Lung (tissue), 12 donors: ENCODE results near the gene TUBA1C. TPM values are rescaled to one million over a fixed set of nuclear protein-coding genes. Genes with fewer than 3 reads are reported as not detected.

Source experiments
- ATAC-seq: fragments of 200-7000 bp; cut with Tn5 transposase; one replicate; pipeline ENCODE4 v1.9.1; 2020; ENCODE audit warnings: moderate number of reproducible peaks; ENCODE audit not compliant: insufficient read depth, low FRiP score
- DNase-seq, 3 donors: peaks; one replicate each; pipeline ENCODE4 v3.0.0-alpha.2; 2013 to 2017
- H3K27ac ChIP-seq, 2 donors: one replicate each; pipeline ENCODE4 v1.5.1; 2013; ENCODE audit warnings: mild to moderate bottlenecking in 2 of 2, moderate library complexity in 2 of 2, control low read depth in 1 of 2, inconsistent platforms in 1 of 2, low read depth in 1 of 2, low read length in 1 of 2
- H3K27me3 ChIP-seq, 3 donors: one replicate each; pipeline ENCODE4 v1.5.1; 2013; ENCODE audit warnings: low read length in 2 of 3; ENCODE audit not compliant: control insufficient read depth in 3 of 3, insufficient read depth in 3 of 3
- H3K36me3 ChIP-seq, 4 donors: one replicate each; pipeline ENCODE4 v1.5.1; 2013; ENCODE audit warnings: low read length in 4 of 4, mild to moderate bottlenecking in 1 of 4, moderate library complexity in 1 of 4; ENCODE audit not compliant: control insufficient read depth in 4 of 4, insufficient read depth in 4 of 4
- H3K4me1 ChIP-seq, 5 donors: one replicate each; pipeline ENCODE4 v1.5.1; 2013; ENCODE audit warnings: low read length in 5 of 5, mild to moderate bottlenecking in 2 of 5, moderate library complexity in 1 of 5; ENCODE audit not compliant: control insufficient read depth in 5 of 5, insufficient read depth in 5 of 5
- H3K4me3 ChIP-seq: one replicate; pipeline ENCODE4 v1.5.1; 2013; ENCODE audit warnings: mild to moderate bottlenecking, control low read depth, moderate library complexity
- H3K9ac ChIP-seq, 2 donors: one replicate each; pipeline ENCODE4 v1.5.1; 2013; ENCODE audit warnings: low read length in 2 of 2, control low read depth in 1 of 2; ENCODE audit not compliant: insufficient read depth in 1 of 2
- H3K9me3 ChIP-seq, 4 donors: one replicate each; pipeline ENCODE4 v1.5.1; 2013; ENCODE audit warnings: low read length in 3 of 4, mild to moderate bottlenecking in 1 of 4, moderate library complexity in 1 of 4; ENCODE audit not compliant: control insufficient read depth in 4 of 4, insufficient read depth in 3 of 4
- CTCF ChIP-seq: IDR thresholded peaks from 2 replicates; pipeline ENCODE4 v1.5.1; 2012; ENCODE audit warnings: mild to moderate bottlenecking; ENCODE audit errors: control extremely low read depth, extremely low read depth
- WGBS, 2 donors: extraction: QIAGEN DNeasy Blood & Tissue Kit; methylation state at CpG; one replicate each; pipeline ENCODE4 v1.1.7; 2013; 5-methylcytosine and 5-hydroxymethylcytosine counted together
- polyA plus RNA-seq, 2 donors: library from polyadenylated mRNA; stranded (reverse); fragments of 200-250 nt; gene quantifications; one replicate each; pipeline ENCODE4 v1.2.1, GENCODE V29; 2013
- total RNA-seq, 2 donors: library from RNA; depleted of rRNA in 1 of 2; stranded (reverse); fragments of >200 nt in 1 of 2; gene quantifications; one replicate each; pipeline ENCODE4 v1.2.1, GENCODE V29; 2014 to 2021
- donor health status: control.
- donor health status: control.
- donor health status: Bipolar disorder and iron deficiency.
- donor health status: healthy.
- donor health status: DM: yes; HTN: yes; CAD: no.

TUBA1C gene
- total and polyA plus RNA-seq, 4 donors: 54.3 to 593 (median 201) TPM

GRCh38 chr12:49227713-49228112 lies 37.2 kb upstream of the TUBA1C start:
- no peak overlapping the region for H3K4me3 ChIP-seq
- ATAC-seq: no peak
- no peaks in the 10 kb centered on the region for H3K9me3 ChIP-seq
- WGBS, 2 donors: 95% methylated on average over 3 of the region's 3 CpGs
- H3K36me3 ChIP-seq: no peaks in the 10 kb centered on the region
- no peak for TF ChIP-seq CTCF
- H3K27ac ChIP-seq: no peak overlapping the region
- H3K4me1 ChIP-seq: peaks cover 2 to 11% (median 7%) of the 10 kb centered on the region in 5 donors
- no peaks in the 10 kb centered on the region for H3K27me3 ChIP-seq
- H3K9ac ChIP-seq: no peak overlapping the region
- DNase-seq: no peak

GRCh38 chr12:49228653-49229052 lies 36.2 kb upstream of the TUBA1C start:
- H3K9me3 ChIP-seq: no peaks in the 10 kb centered on the region
- H3K27ac ChIP-seq: no peak overlapping the region
- WGBS, 2 donors: 79 to 81% methylated on average over 3 of the region's 3 CpGs
- H3K36me3 ChIP-seq: no peaks in the 10 kb centered on the region
- ATAC-seq (no peak), DNase-seq (no peak)
- no peak overlapping the region for H3K9ac ChIP-seq
- H3K4me3 ChIP-seq: no peak overlapping the region
- H3K4me1 ChIP-seq: peaks cover 2 to 18% (median 15%) of the 10 kb centered on the region in 5 donors
- no peak for TF ChIP-seq CTCF
- H3K27me3 ChIP-seq: no peaks in the 10 kb centered on the region

GRCh38 chr12:49230176-49230804 lies 34.6 kb upstream of the TUBA1C start:
- no peaks in the 10 kb centered on the region for H3K27me3 ChIP-seq
- H3K4me1 ChIP-seq: peaks cover 2 to 25% (median 15%) of the 10 kb centered on the region in 5 donors
- H3K9me3 ChIP-seq: no peaks in the 10 kb centered on the region
- H3K27ac ChIP-seq: no peak overlapping the region
- TF ChIP-seq CTCF: no peak
- DNase-seq (no peak), ATAC-seq (no peak)
- H3K36me3 ChIP-seq: no peaks in the 10 kb centered on the region
- WGBS, 2 donors: 77 to 82% methylated on average over 6 of the region's 6 CpGs
- H3K9ac ChIP-seq: no peak overlapping the region
- H3K4me3 ChIP-seq: no peak overlapping the region

- Histone ChIP-seq H3K27ac (no peak overlapping the region), H3K36me3 (no peaks in the 10 kb centered on the region), H3K9me3 (no peaks in the 10 kb centered on the region), H3K4me3 (no peak overlapping the region), H3K9ac (no peak overlapping the region), H3K4me1 (peaks cover 0 to 25% (median 15%) of the 10 kb centered on the region in 5 donors), H3K27me3 (no peaks in the 10 kb centered on the region)
- ATAC-seq: no peak
- DNase-seq: no peak
- 34 to 44% methylated on average over 3 of the region's 3 CpGs for WGBS, 2 donors
- no peak for TF ChIP-seq CTCF
Measured at GRCh38 chr12:49230805-49231194, 34.1 kb upstream of the TUBA1C start.
